ENCODE data around the gene DNAJC5.
A peak's percentile ranks its signal among the peaks of the same experiment; 100 is the strongest.

Gene DNAJC5

DNA sequence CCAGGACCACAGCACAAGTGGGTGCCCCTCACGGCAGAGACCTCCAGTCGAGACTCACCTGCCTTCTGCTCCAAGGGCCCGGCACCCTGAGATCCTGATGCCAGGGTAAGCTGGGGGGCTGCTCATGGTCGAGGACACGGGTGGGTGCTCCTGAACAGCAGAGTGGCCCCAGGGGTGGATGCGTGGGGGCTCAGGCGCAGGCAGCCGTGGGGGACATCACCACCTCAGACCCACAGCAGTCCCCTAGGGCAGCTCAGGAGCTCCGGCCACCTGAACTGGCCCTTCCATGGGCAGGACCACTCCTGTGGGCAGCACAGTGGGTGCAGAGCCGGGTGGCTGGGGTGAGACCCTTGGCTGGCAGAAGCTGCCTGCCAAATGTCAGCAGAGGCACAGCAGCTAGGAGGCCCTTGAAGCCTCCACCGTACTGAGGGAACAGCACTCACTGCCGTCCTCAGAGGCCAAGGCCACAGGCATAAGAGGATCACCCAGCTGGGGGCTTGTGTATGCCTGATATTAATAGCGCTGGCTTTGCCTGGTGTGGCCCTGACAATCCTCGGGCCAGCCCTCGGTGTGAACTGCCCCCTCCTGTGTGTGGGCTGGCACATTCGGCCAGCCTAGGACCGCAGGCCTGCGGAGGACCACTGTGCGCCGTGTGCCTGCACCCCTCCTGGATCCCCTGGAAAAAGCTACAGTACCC lies 55.9 kb downstream of the DNAJC5 start:
- no peaks in the 10 kb centered on the region for H3K9me3 Mint-ChIP-seq
- H3K4me1 Mint-ChIP-seq: peaks cover 53 to 78% of the 10 kb centered on the region in 2 donors
- ATAC-seq (replicated peaks): no peak
- no peaks in the 10 kb centered on the region for H3K27me3 Mint-ChIP-seq
- DNase-seq: no peak
- H3K4me3 Mint-ChIP-seq: no peak overlapping the region
- peak overlapping the region; percentile 51 for H3K27ac Mint-ChIP-seq
- peaks cover 10 to 23% of the 10 kb centered on the region in 2 donors for H3K36me3 Mint-ChIP-seq

- Mint-ChIP-seq H3K36me3 (peaks cover 10 to 23% of the 10 kb centered on the region in 2 donors), H3K27ac (peak overlapping the region; percentile 51), H3K4me1 (peaks cover 53 to 78% of the 10 kb centered on the region in 2 donors), H3K27me3 (no peaks in the 10 kb centered on the region), H3K4me3 (no peak overlapping the region), H3K9me3 (no peaks in the 10 kb centered on the region)
- no peak for ATAC-seq (replicated peaks)
- DNase-seq: no peak
Observed at GRCh38 chr20:63951398-63952209, 56.7 kb downstream of the DNAJC5 start.

GRCh38 chr20:63952210-63952535 lies 57.2 kb downstream of the DNAJC5 start:
- Mint-ChIP-seq H3K4me3 (no peak overlapping the region), H3K27me3 (no peaks in the 10 kb centered on the region), H3K4me1 (peaks cover 51 to 77% of the 10 kb centered on the region in 2 donors), H3K36me3 (peaks cover 10 to 23% of the 10 kb centered on the region in 2 donors), H3K9me3 (no peaks in the 10 kb centered on the region), H3K27ac (no peak overlapping the region)
- no peak for ATAC-seq (replicated peaks)
- no peak for DNase-seq

DNA sequence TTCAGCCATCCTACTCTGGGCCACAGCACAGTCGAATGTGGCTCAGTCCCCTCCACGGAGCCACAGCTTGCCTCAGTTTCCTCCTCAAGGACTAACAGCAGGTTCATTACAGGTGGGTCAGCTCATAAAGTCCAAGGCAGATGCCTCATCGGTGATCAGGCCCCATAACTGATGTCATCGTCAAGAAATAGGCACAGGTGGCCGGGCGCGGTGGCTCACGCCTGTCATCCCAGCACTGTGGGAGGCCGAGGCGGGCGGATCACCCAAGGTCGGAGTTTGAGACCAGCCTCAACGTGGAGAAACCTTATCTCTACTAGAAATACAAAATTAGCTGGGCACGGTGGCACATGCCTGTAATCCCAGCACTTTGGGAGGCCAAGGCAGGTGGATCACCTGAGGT lies 57.8 kb downstream of the DNAJC5 start:
- Mint-ChIP-seq H3K9me3 (no peaks in the 10 kb centered on the region), H3K36me3 (peaks cover 7 to 19% of the 10 kb centered on the region in 2 donors), H3K4me3 (no peak overlapping the region), H3K27ac (peak overlapping the region; percentile 62), H3K27me3 (no peaks in the 10 kb centered on the region), H3K4me1 (peaks cover 50 to 77% of the 10 kb centered on the region in 2 donors)
- ATAC-seq (replicated peaks) (no peak), DNase-seq (no peak)

DNA sequence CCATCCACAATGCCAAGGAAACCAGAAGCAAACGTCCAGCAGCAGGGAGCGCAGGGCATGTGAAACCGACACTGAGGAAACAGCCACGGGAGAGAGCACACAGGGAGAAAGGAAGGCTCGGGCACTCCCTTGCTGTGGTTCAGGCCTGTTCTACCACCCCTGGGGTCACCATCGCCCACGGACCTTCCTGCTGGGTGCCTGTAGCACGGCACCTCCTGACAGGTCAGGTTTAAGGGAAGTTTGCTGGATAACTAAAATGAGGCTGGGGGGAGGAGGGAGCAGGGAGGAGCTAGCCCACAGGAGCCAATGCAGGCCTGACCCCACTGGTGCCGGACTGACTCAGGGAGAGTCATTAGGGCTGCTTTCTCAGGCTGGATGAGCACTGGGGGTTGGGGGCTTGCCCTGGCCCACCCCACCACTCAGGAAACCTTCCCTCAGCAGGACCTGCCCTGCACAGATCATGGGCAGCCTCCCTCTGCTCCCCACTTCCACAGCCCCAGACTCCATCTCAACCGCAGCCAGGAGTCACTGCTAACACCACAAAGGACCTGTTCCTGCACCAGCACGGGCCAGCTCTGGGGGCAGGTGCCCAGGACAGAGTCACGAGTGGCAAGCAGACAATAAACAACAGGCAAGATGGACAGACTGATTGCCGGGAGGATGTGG lies 59.0 kb downstream of the DNAJC5 start:
- DNase-seq (no peak), ATAC-seq (replicated peaks) (no peak)
- peak overlapping the region; percentile 52 for H3K27ac Mint-ChIP-seq
- peaks cover 6 to 10% of the 10 kb centered on the region in 2 donors for H3K36me3 Mint-ChIP-seq
- H3K4me3 Mint-ChIP-seq: peak overlapping the region; percentile 64 to 92
- no peaks in the 10 kb centered on the region for H3K9me3 Mint-ChIP-seq
- peaks cover 47 to 69% of the 10 kb centered on the region in 2 donors for H3K4me1 Mint-ChIP-seq
- no peaks in the 10 kb centered on the region for H3K27me3 Mint-ChIP-seq

GRCh38 chr20:63955281-63955826 lies 60.4 kb downstream of the DNAJC5 start:
- ATAC-seq (replicated peaks) (peak; percentile 5 to 15), DNase-seq (no peak)
- Mint-ChIP-seq H3K4me3 (peak overlapping the region; percentile 89 to 92), H3K27ac (peak overlapping the region; percentile 89), H3K9me3 (no peaks in the 10 kb centered on the region), H3K4me1 (peaks cover 36 to 57% of the 10 kb centered on the region in 2 donors), H3K27me3 (no peaks in the 10 kb centered on the region), H3K36me3 (peaks cover 9 to 17% of the 10 kb centered on the region in 2 donors)

- peaks cover 36 to 56% of the 10 kb centered on the region in 2 donors for H3K4me1 Mint-ChIP-seq
- no peaks in the 10 kb centered on the region for H3K9me3 Mint-ChIP-seq
- ATAC-seq (replicated peaks) (peak; percentile 83 to 85), DNase-seq (peak; percentile 87)
- H3K27ac Mint-ChIP-seq: peak within 1 kb of the TSS; percentile 91
- no peaks in the 10 kb centered on the region for H3K27me3 Mint-ChIP-seq
- H3K36me3 Mint-ChIP-seq: peaks cover 9 to 17% of the 10 kb centered on the region in 2 donors
- H3K4me3 Mint-ChIP-seq: peak within 1 kb of the TSS; percentile 89 to 92
Observed at GRCh38 chr20:63955827-63956663, 61.1 kb downstream of the DNAJC5 start, which contains the start of gene UCKL1. TSS of gene UCKL1 (minus strand) at chr20:63956416. CDS start at chr20:63956372, 44 bp downstream.

GRCh38 chr20:63956664-63957003 lies 61.7 kb downstream of the DNAJC5 start:
- ATAC-seq (replicated peaks): peak; percentile 8 to 13
- Mint-ChIP-seq H3K27me3 (no peaks in the 10 kb centered on the region), H3K9me3 (no peaks in the 10 kb centered on the region)

DNA sequence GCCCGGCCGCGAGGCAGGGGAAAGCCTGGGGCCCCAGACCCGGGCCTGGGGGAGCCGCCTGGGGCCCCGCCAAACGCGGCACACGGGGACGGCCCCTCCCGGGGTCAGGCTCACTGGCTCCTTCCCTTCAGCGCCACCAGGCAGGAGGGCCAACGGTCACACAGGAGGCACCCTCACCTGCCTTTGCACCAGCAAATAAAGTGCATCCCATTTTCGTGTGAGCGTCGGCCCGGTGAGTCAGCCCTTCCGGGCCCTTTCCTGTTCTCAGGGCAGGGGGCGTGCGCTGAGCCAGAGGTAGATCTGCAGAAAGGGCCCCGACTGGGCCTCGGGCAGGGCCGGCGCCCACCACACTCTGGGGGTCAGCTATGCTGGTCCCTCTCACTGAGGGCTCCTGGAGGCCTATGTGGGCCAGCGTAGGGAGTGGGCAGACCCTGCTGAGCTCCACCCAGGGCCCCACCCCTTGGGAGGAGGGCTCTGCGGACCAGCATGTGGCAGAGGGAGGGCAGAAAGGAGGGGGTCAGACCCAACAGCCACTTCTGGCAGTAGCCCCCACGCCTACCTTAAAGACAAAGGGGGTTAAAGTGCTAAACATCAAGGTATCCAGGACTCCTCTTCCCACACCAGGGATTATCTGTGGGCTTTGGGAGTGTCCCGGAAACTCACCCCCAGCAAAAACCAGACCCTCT lies 62.2 kb downstream of the DNAJC5 start:
- H3K4me3 Mint-ChIP-seq: peak overlapping the region; percentile 82 to 92
- DNase-seq: no peak
- peak; percentile 41 for ATAC-seq (replicated peaks)
- peaks cover 30 to 45% of the 10 kb centered on the region in 2 donors for H3K4me1 Mint-ChIP-seq
- H3K9me3 Mint-ChIP-seq: no peaks in the 10 kb centered on the region
- H3K36me3 Mint-ChIP-seq: peaks cover 13 to 22% of the 10 kb centered on the region in 2 donors
- H3K27ac Mint-ChIP-seq: peak overlapping the region; percentile 87
- H3K27me3 Mint-ChIP-seq: no peaks in the 10 kb centered on the region

More at GRCh38 chr20:63956664-63957003, 61.7 kb downstream of the DNAJC5 start:
- peak overlapping the region; percentile 82 to 92 for H3K4me3 Mint-ChIP-seq
- no peak for DNase-seq
- peaks cover 12 to 19% of the 10 kb centered on the region in 2 donors for H3K36me3 Mint-ChIP-seq
- peaks cover 33 to 50% of the 10 kb centered on the region in 2 donors for H3K4me1 Mint-ChIP-seq
- H3K27ac Mint-ChIP-seq: peak overlapping the region; percentile 91

GRCh38 chr20:63957690-63958441 lies 62.9 kb downstream of the DNAJC5 start:
- Mint-ChIP-seq H3K27me3 (no peaks in the 10 kb centered on the region), H3K27ac (peak overlapping the region; percentile 83), H3K4me3 (peak overlapping the region; percentile 82 to 92), H3K9me3 (no peaks in the 10 kb centered on the region), H3K36me3 (peaks cover 18 to 27% of the 10 kb centered on the region in 2 donors), H3K4me1 (peaks cover 30 to 39% of the 10 kb centered on the region in 2 donors)
- ATAC-seq (replicated peaks) (no peak), DNase-seq (no peak)

- Mint-ChIP-seq H3K27ac (no peak overlapping the region), H3K36me3 (peaks cover 19 to 28% of the 10 kb centered on the region in 2 donors), H3K4me3 (no peak overlapping the region), H3K9me3 (no peaks in the 10 kb centered on the region), H3K27me3 (no peaks in the 10 kb centered on the region), H3K4me1 (peaks cover 29 to 33% of the 10 kb centered on the region in 2 donors)
- ATAC-seq (replicated peaks) (no peak), DNase-seq (no peak)
Observed at GRCh38 chr20:63958471-63958870, 63.5 kb downstream of the DNAJC5 start.

GRCh38 chr20:63958964-63959698 lies 64.2 kb downstream of the DNAJC5 start:
- H3K27me3 Mint-ChIP-seq: no peaks in the 10 kb centered on the region
- H3K4me1 Mint-ChIP-seq: peaks cover 23 to 27% of the 10 kb centered on the region in 2 donors
- DNase-seq (no peak), ATAC-seq (replicated peaks) (no peak)
- no peaks in the 10 kb centered on the region for H3K9me3 Mint-ChIP-seq
- H3K4me3 Mint-ChIP-seq: no peak overlapping the region
- H3K27ac Mint-ChIP-seq: no peak overlapping the region
- peaks cover 25 to 27% of the 10 kb centered on the region in 2 donors for H3K36me3 Mint-ChIP-seq
